COLO668 (cell line): ENCODE results near the gene TRO.
A peak's percentile ranks its signal among the peaks of the same experiment; 100 is the strongest.

ENCODE experiments used
- DNase-seq: peaks from one replicate; lab custom pipeline; 2025; ENCODE audit not compliant: unreplicated experiment; lab: John Stamatoyannopoulos, UW

TRO gene

DNA sequence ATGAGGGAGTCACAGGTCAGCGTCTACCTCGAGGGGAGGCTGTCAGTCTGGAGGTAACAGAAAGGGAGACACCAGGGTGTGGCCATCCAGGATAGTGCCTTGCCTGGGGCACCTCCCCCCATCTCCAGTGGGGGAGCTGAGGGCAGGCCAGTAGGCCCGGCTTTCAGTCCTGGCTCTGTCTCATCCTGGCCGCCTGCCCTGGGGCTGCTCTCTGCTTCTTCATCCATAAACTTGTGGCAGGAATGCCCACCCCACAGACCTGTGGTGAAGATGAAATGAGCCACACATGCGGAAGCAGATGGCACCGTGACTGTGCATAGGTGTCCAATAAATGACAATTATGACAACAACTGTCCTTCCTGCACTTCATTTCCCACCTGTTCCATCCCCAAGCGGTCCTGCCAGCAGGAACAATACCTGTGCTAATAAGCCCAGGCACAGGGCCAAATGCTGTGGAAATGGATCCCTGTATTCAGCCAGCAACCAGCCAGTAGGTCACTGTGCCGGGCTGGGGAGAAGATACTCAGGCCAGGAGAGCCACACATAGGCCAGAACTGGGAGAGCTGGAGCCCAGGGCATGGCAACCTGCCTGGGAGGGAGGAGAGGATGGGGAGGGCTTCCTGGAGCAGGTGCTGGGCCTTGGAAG is 30.2 kb downstream of the TRO start:
- peak; percentile 79 for DNase-seq

- no peak for DNase-seq
These were observed 41.1 kb downstream of the TRO start for GRCh38 chrX:54961750-54962149.

GRCh38 chrX:54964766-54965497 is 44.3 kb downstream of the TRO start:
- DNase-seq, result no peak

DNA sequence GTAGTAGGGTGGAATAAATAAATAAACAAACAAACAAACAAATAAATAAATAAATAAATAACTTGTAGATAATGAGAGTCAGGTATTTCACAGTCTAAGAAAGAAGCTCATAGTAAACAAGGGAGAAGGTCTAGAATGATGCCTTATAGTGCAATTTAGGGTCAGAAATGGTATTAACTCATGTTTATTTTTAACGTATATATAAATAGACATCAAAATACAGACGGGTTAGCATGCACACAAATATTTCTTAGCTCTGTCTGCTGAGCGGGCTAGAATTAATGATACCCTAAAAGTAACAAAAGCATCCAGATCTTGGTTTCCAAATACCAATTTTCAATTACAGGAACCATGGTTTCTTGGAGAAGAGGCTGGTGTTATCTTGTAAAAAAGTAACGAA is 56.8 kb downstream of the TRO start:
- no peak for DNase-seq

GRCh38 chrX:54978448-54978847 is 57.8 kb downstream of the TRO start:
- no peak for DNase-seq

GRCh38 chrX:54979432-54979831 is 58.8 kb downstream of the TRO start:
- no peak for DNase-seq

DNA sequence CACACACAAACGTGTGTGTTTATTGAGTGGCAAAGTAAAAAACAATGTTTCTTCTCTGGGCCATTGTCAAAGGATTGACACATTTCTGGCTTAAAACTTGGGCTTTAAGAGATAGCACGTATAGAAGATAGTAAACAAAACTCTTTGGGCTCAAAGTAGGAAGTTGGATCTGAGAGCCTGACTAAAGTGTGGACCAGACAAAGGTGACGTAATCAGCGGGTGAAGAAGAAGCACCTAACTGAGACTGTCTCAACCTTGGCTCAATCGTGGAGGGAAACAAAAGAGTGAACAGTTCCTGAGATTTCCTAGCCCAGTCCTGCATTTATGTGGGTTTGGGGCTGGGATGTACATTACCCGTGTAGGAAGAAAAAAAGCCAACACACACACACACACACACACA is 59.7 kb downstream of the TRO start:
- DNase-seq, result no peak
